GM12891 (cell line): Measurements from ENCODE around the gene PPP4R3A. TPM values are rescaled to one million over a fixed set of nuclear protein-coding genes. Genes with fewer than 3 reads are reported as not detected.
"Not testable (repeated sequence)": the region's sequence is repeated elsewhere in the genome, so short reads cannot be mapped to it uniquely, and the experiment has no call there.

ENCODE experiments used
- DNase-seq: peaks from one replicate; pipeline ENCODE4 v3.0.0; 2011; ENCODE audit warnings: low spot score; ENCODE audit not compliant: insufficient read length
- FAIRE-seq: peaks from 2 replicates; lab custom pipeline; 2011; peaks lifted over from hg19 to GRCh38; lab: Jason Lieb, UNC
- PAX5 ChIP-seq: IDR thresholded peaks from 2 replicates; pipeline ENCODE4 v1.6.1; 2011; ENCODE audit warnings: low read length, moderate library complexity, mild to moderate bottlenecking; ENCODE audit not compliant: insufficient read depth, severe bottlenecking
- POLR2A ChIP-seq: IDR thresholded peaks from 2 replicates; pipeline ENCODE4 v1.6.1; 2011; ENCODE audit warnings: low read depth, low read length, control low read depth
- POLR2AphosphoS5 ChIP-seq: IDR thresholded peaks from 2 replicates; pipeline ENCODE4 v1.6.1; 2011; ENCODE audit warnings: low read depth, low read length, control low read depth
- POU2F2 ChIP-seq: IDR thresholded peaks from 2 replicates; pipeline ENCODE4 v1.6.1; 2011; ENCODE audit warnings: low read depth, mild to moderate bottlenecking, control low read depth, low read length, moderate library complexity
- SPI1 ChIP-seq: IDR thresholded peaks from 2 replicates; pipeline ENCODE4 v1.6.1; 2011; ENCODE audit warnings: low read depth, low read length, control low read depth
- TAF1 ChIP-seq: IDR thresholded peaks from 2 replicates; pipeline ENCODE4 v1.6.1; 2011; ENCODE audit warnings: low read depth, low read length, control low read depth
- polyA plus RNA-seq: library from polyadenylated mRNA; unstranded; fragments of >200 nt; gene quantifications from one replicate; pipeline ENCODE4 v1.2.1, GENCODE V29; 2012; ENCODE audit warnings: low read depth, missing spikeins, inconsistent platforms; ENCODE audit not compliant: missing spikeins

Gene PPP4R3A
- 52.4 TPM for polyA plus RNA-seq

- TF ChIP-seq PAX5 (no peak), POU2F2 (peak; percentile 63; the same call in 1 of the 2 replicates), POLR2AphosphoS5 (peak; percentile 87), TAF1 (peak; percentile 97), SPI1 (no peak), POLR2A (peak; percentile 88)
- peak; percentile 100 for FAIRE-seq
- DNase-seq: peak; percentile 93
These were observed at the start of gene PPP4R3A for GRCh38 chr14:91510171-91511042. Gene PPP4R3A, minus strand, starts transcription at chr14:91510310. Its CDS starts 663 bp downstream, at chr14:91509647.

GRCh38 chr14:91555531-91555930 is 45.4 kb upstream of the PPP4R3A start:
- TF ChIP-seq TAF1: no peak
- TF ChIP-seq POLR2A: no peak
- TF ChIP-seq POLR2AphosphoS5: no peak
- TF ChIP-seq POU2F2: no peak
- no peak for TF ChIP-seq SPI1
- TF ChIP-seq PAX5: no peak
- no peak for FAIRE-seq
- no peak for DNase-seq

GRCh38 chr14:91554535-91555332 is 44.6 kb upstream of the PPP4R3A start:
- TF ChIP-seq POLR2AphosphoS5 (no peak), TAF1 (no peak), SPI1 (no peak), PAX5 (no peak), POU2F2 (no peak), POLR2A (no peak)
- no peak for DNase-seq
- FAIRE-seq: no peak

GRCh38 chr14:91548108-91548507 is 38.0 kb upstream of the PPP4R3A start:
- no peak for DNase-seq
- TF ChIP-seq POU2F2 (no peak), POLR2AphosphoS5 (no peak), PAX5 (no peak)
- FAIRE-seq: no peak

GRCh38 chr14:91545946-91546716 is 36.0 kb upstream of the PPP4R3A start:
- DNase-seq (no peak), FAIRE-seq (no peak)
- TF ChIP-seq POLR2A: no peak
- no peak for TF ChIP-seq POLR2AphosphoS5
- TF ChIP-seq POU2F2: no peak
- TF ChIP-seq TAF1: no peak
- TF ChIP-seq PAX5: no peak
- TF ChIP-seq SPI1: no peak

- no peak for FAIRE-seq
- TF ChIP-seq POLR2A (no peak), TAF1 (no peak), PAX5 (no peak), SPI1 (no peak)
These were observed 35.1 kb upstream of the PPP4R3A start for GRCh38 chr14:91545204-91545603.

GRCh38 chr14:91536327-91536726 is 26.2 kb upstream of the PPP4R3A start:
- TF ChIP-seq TAF1: no peak
- no peak for TF ChIP-seq SPI1
- no peak for DNase-seq
- FAIRE-seq: no peak

More at GRCh38 chr14:91545204-91545603, 35.1 kb upstream of the PPP4R3A start:
- DNase-seq: no peak

GRCh38 chr14:91534059-91534458 is 23.9 kb upstream of the PPP4R3A start:
- not testable (repeated sequence) for FAIRE-seq, DNase-seq

GRCh38 chr14:91533623-91534022 is 23.5 kb upstream of the PPP4R3A start:
- DNase-seq (no peak), FAIRE-seq (no peak)
- no peak for TF ChIP-seq POLR2AphosphoS5
- no peak for TF ChIP-seq TAF1
- no peak for TF ChIP-seq POLR2A
